Measurements from ENCODE around the gene MACF1.
A peak's percentile ranks its signal among the peaks of the same experiment; 100 is the strongest.

Gene MACF1

GRCh38 chr1:39214998-39215873 is 10.7 kb downstream of the MACF1 start:
- no peak for DNase-seq

DNA sequence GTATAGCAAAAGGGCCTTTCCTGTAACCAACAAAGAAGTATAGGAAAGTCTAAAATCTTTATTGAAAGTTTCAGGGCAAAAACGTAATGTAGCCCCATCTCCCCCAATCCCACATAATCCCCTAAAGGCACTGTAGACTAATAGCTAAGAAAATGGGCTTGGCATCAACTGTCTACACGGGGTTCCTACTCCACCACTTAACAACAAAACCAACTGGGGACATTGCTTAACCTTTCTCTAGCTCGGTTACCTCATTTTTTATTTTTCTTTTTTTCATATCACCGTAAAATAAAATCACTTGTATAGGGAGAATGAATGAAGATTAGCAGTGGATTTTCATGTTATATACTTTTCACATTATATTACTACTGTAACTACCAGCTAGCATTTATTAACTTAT is 12.3 kb downstream of the MACF1 start:
- DNase-seq = no peak

DNA sequence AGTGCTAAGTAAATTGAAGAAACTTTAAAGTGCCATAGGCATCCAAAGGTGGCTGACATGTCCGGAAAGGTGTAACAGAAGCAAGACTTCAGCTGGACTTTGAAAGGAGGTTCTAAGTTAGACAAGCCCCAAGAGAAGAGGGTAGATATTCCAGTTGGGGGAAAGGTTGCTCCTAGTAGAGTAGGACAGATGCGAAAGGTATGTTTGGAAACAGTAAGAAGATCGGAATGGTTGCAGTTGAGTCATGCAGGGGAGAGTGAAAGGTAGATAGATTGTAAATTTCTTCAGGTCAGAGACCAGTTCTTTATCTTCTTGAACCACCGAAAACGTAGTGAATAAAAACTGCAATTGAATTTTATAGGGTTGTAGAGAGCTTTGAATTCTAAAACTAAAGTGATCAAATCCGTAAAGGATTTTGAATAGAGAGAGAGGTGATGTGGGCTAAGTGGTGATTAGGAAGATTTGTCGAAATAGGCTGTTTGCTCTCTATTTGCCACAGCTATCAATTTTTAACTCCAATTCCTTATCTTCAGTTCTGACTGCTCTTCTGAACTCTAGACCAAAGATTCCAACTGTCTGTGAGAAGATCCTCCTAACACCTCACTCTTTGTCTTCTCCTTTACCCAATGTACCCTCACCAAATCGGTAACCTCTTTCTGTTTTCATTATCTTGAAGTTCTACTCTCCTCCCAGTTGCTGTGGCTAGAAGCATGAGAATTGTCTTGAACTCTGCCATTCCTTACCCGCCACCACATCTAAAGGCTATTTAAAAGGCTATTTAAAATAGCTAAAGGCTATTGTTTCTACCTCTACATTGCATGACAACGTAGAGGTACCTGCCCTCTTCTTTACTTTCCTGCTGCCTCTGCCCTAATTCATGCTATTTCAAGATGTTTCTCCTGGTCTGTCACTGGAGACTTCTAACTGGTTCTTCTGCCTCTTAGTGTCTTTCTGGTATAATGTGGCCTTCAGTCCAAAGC is 16.7 kb downstream of the MACF1 start:
- no peak for DNase-seq

DNA sequence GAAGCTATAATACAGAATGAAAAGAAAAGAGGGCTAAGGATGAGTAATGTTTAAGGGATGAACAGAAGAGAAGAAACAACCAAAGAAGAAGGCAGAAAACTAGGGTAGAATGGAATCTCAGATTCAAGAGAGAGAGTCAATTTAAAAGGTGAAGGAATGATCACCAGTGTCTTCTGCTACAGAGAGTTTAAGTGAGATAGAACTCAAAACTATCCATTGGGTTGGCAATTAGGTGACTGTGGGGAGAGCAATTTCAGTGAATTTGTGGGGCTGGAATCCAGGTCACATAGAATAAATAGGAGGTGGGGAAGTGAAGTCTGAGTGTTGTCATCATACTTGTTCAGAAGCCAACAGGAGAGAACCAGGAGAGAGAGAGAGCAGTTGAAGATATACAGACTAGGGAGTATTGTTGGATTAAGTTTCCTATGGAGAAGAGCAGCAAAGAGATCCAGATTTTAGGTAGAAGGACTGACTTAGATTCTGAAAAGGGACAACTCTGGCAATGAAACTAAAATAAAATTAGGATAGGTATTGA is 19.9 kb downstream of the MACF1 start:
- no peak for DNase-seq

- no peak for DNase-seq
These were observed 22.3 kb downstream of the MACF1 start for GRCh38 chr1:39226836-39227235.

DNA sequence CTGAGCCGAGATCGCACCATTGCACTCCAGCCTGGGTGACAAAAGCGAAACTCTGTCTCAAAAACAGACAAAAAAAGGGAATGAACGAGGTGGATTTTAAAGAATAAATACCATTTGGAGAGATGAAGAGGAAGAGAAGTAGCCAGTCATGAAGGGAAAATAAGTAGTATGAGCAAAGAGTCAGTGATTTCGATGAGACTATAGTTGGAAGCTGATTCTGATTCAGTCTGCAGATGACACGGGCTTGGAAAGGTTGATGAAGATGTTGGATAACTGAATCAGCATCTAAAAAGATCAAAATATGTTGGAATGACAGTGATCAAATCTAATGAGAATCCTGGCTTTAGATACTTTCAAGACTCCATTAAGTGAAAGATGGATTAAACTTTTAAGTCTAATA is 23.8 kb downstream of the MACF1 start:
- DNase-seq = no peak

GRCh38 chr1:39229504-39229903 is 25.0 kb downstream of the MACF1 start:
- no peak for DNase-seq

- DNase-seq = no peak
These were observed 26.0 kb downstream of the MACF1 start for GRCh38 chr1:39230261-39231190.

- DNase-seq = no peak
These were observed 32.5 kb downstream of the MACF1 start for GRCh38 chr1:39236971-39237370.

GRCh38 chr1:39238476-39238875 is 34.0 kb downstream of the MACF1 start:
- DNase-seq = no peak

GRCh38 chr1:39239968-39240367 is 35.5 kb downstream of the MACF1 start:
- DNase-seq = no peak

- DNase-seq = no peak
These were observed 38.8 kb downstream of the MACF1 start for GRCh38 chr1:39243302-39243701.

- DNase-seq = no peak
These were observed 46.2 kb downstream of the MACF1 start for GRCh38 chr1:39250460-39251240.

DNA sequence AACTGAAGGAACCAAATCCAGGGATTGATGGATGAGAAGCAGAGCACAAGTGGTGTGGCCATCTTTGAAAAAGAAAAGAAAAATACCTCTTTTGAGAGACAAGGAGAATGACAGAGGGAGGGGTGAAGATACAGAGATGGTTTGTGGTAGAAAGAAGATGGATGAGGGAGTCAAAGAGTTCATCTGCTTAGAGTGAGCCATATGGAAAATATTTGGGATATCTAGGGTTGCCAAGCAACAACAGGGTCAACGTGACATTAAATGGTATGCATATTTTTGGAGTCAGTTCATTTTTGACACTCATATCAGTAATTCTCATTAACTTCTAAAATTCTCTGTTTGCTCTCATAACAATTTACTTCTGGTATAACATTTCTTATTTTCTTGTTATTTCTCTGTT is 50.7 kb downstream of the MACF1 start:
- DNase-seq = no peak

DNA sequence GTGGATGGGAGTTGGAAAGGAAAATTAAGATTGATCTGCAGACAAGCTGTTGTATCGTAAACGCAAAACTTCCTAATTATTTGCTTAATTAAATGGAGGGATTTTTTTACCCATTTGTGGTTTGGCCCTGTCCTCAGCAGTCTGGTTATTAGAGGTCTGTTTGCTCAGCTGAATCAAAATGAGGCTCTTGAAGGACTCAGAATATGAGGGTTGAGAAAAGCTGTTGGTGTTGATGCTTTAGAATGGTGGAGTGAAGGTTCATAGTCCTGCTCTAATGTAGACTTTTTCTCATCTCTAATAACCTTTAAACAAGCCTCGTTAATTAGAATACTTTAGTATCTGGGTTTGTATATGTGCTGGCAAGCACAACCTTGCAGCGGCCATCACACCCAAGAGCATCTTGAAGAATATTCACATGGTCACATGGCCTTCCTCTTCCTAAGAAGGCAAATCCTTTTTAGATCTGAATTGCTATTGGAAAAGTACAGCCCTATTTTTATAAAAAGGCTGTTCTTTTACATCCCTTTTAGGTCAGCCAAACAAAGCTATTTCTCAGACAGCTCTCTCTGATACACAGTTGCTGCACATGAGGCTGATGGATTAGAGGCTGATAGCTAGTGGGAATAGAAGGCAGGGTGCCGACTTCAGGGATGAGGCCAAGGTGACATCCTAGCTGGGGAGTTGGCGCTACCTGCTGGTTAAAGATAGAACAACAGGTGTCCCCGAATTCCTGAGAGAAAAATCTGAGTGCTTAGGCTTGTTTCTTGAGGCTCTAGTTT is 53.8 kb downstream of the MACF1 start:
- peak; percentile 55 for DNase-seq

DNA sequence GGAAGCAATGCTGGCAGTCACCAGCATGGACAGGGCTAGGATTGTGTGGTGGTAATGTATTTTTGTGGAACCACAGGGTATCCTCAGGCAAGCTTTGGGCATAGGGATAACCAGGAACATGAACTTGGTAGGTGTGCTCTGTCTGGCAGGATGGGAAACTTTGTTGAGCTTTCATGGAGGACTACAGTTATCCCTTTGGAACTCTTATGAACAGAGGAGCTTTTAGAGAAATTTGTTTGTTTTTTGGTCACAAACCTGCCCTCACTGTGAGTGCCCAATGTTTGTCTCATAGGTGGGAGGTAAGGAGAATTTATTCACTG is 54.4 kb downstream of the MACF1 start:
- no peak for DNase-seq

- no peak for DNase-seq
These were observed 57.3 kb downstream of the MACF1 start for GRCh38 chr1:39261712-39262221.

DNA sequence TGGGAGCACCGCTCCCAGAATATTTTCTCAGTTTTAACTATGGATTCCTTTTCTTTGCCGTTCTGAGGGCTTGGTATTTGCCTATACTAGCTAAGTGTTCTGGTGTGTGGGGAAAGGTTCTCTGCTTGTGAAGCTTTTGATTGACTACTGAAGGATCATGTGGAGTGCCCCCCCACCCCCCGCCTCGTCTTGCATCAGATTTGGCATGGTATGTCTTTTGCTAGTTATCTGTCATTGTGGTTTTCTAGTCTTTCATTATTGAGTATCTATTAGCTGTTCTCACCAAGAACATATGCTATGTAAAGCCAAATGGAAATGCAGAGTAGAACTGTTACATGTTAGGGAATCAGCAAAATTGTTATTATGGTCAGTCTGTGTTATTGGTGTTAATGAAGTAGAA is 58.3 kb downstream of the MACF1 start:
- DNase-seq = no peak

GRCh38 chr1:39266269-39266668 is 61.8 kb downstream of the MACF1 start:
- DNase-seq = no peak

GRCh38 chr1:39266792-39267191 is 62.3 kb downstream of the MACF1 start:
- DNase-seq = no peak
